HPDE6-E6E7 (cell line): ENCODE data around the gene FANCG.
A peak's percentile ranks its signal among the peaks of the same experiment; 100 is the strongest.

Experiments used
- DNase-seq: peaks from one replicate; pipeline ENCODE4 v3.0.0; 2011; ENCODE audit warnings: missing footprints; ENCODE audit errors: extremely low spot score

The FANCG gene

GRCh38 chr9:35103660-35104191, 24.0 kb upstream of the FANCG start:
- no peak for DNase-seq

GRCh38 chr9:35102769-35103659, 23.3 kb upstream of the FANCG start, which contains the start of gene STOML2:
Gene STOML2, minus strand, starts transcription at chr9:35103131. Its CDS starts 37 bp downstream, at chr9:35103094.
- DNase-seq, result peak; percentile 95

- DNase-seq, result no peak
Observed at GRCh38 chr9:35102465-35102768, 22.7 kb upstream of the FANCG start.

- no peak for DNase-seq
Observed at GRCh38 chr9:35097573-35097972, 17.8 kb upstream of the FANCG start.

GRCh38 chr9:35096035-35096849, 16.5 kb upstream of the FANCG start, which contains the start of gene PIGO:
Gene PIGO, minus strand, starts transcription at chr9:35096591. Its CDS starts 1,026 bp downstream, at chr9:35095565.
- DNase-seq, result peak; percentile 88

GRCh38 chr9:35091536-35091935, 11.8 kb upstream of the FANCG start:
- no peak for DNase-seq

GRCh38 chr9:35089434-35089833, 9.7 kb upstream of the FANCG start:
- DNase-seq, result no peak

GRCh38 chr9:35085078-35085477, 5.3 kb upstream of the FANCG start:
- DNase-seq, result no peak

GRCh38 chr9:35079041-35079425, 709 bp downstream of the FANCG start:
- DNase-seq, result no peak

GRCh38 chr9:35078066-35078465, 1.7 kb downstream of the FANCG start:
- DNase-seq, result no peak

- no peak for DNase-seq
Observed at GRCh38 chr9:35076848-35077247, 2.9 kb downstream of the FANCG start.

- DNase-seq, result no peak
Observed at GRCh38 chr9:35075358-35075757, 4.4 kb downstream of the FANCG start.

GRCh38 chr9:35074791-35075190, 5.0 kb downstream of the FANCG start:
- no peak for DNase-seq

GRCh38 chr9:35074141-35074540, 5.6 kb downstream of the FANCG start:
- DNase-seq, result no peak

GRCh38 chr9:35073279-35073612, 6.5 kb downstream of the FANCG start:
- DNase-seq, result no peak

- peak; percentile 100 for DNase-seq
Observed at GRCh38 chr9:35072461-35073278, 7.1 kb downstream of the FANCG start, which contains the start of gene VCP. Gene VCP, minus strand, starts transcription at chr9:35072625. Its CDS starts 272 bp downstream, at chr9:35072353.

- peak; percentile 75 for DNase-seq
Observed at GRCh38 chr9:35071814-35072460, 7.8 kb downstream of the FANCG start.

- no peak for DNase-seq
Observed at GRCh38 chr9:35070823-35071813, 8.6 kb downstream of the FANCG start.

- DNase-seq, result no peak
Observed at GRCh38 chr9:35069020-35069419, 10.7 kb downstream of the FANCG start.

- DNase-seq, result no peak
Observed at GRCh38 chr9:35067056-35067455, 12.7 kb downstream of the FANCG start.
